ENCODE results near the gene APOBEC3A. TPM values are rescaled to one million over a fixed set of nuclear protein-coding genes. Genes with fewer than 3 reads are reported as not detected.
"Not testable (repeated sequence)": the region's sequence is repeated elsewhere in the genome, so short reads cannot be mapped to it uniquely, and the experiment has no call there.

APOBEC3A gene
- total RNA-seq, 2 donors from 2014 or later: 1.4 TPM; not detected in 1

DNA sequence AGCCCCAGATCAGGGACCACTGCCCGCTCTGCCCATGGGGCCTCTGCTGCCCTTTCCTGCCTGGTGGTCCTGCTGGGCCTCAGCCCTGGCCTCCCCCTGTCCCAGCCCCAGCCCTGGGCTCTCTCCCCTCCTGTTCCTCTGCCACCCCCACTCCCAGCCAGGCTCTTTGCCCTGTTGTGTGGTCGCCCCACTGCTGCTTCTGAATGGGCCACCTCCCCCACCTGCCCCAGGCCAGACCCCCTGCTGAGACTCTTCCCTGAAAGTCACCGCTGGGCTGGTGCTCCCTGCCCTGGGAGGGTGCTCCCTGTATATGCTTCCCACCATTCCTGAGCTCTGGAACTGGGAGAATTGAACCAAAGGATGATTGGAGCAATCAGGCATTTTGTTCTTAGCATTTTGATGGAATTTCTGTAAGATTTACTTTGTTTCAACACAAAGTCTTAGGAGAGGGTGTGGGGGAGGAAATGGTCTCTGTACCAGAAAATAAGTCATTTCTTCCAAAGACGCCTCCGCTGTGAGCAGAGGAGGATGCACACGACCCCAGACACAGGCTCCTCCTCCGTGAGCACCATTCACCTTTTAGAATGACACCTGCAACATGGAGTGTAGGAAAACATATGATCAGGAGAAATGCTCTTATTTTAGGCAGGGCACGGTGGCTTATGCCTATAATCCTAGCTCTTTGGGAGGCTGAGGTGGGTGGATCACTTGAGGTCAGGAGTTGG lies 29.9 kb downstream of the APOBEC3A start:
- no peak for TF ChIP-seq CTCF (IDR thresholded peaks at IDR 0.05)
- H3K4me3 ChIP-seq: no peak overlapping the region
- H3K36me3 ChIP-seq: no peaks in the 10 kb centered on the region
- no peak for DNase-seq
- H3K27me3 ChIP-seq: no peaks in the 10 kb centered on the region
- no peak overlapping the region for H3K9ac ChIP-seq (ENCODE audit: low read depth in 2 of 2, low read length in 2 of 2)
- no peaks in the 10 kb centered on the region for H3K4me1 ChIP-seq
- intact Hi-C loops (cut with DNase I): no loop called here
- no peak overlapping the region for H3K27ac ChIP-seq
- H3K9me3 ChIP-seq: no peaks in the 10 kb centered on the region

DNA sequence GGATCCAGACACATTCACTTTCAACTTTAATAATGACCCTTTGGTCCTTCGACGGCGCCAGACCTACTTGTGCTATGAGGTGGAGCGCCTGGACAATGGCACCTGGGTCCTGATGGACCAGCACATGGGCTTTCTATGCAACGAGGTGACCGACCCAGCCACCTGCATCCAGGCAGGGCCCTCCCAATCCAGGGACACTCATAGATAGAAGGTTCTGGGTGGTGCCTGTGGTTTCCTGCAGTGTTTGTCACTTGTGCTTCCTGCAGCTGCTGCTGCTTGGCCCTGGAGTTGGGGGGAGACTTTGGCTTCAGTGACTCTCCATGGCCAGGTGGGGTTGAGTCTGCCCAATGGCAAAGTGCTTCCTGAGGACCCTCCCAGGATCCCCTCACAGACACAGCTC lies 32.1 kb downstream of the APOBEC3A start:
- TF ChIP-seq CTCF (IDR thresholded peaks at IDR 0.05): no peak
- Histone ChIP-seq H3K4me3 (no peak overlapping the region), H3K9me3 (no peaks in the 10 kb centered on the region), H3K27me3 (no peaks in the 10 kb centered on the region), H3K4me1 (no peaks in the 10 kb centered on the region), H3K9ac (ENCODE audit: low read depth in 2 of 2, low read length in 2 of 2) (no peak overlapping the region), H3K36me3 (no peaks in the 10 kb centered on the region), H3K27ac (no peak overlapping the region)
- intact Hi-C loops (cut with DNase I): no loop called here
- DNase-seq: no peak

DNA sequence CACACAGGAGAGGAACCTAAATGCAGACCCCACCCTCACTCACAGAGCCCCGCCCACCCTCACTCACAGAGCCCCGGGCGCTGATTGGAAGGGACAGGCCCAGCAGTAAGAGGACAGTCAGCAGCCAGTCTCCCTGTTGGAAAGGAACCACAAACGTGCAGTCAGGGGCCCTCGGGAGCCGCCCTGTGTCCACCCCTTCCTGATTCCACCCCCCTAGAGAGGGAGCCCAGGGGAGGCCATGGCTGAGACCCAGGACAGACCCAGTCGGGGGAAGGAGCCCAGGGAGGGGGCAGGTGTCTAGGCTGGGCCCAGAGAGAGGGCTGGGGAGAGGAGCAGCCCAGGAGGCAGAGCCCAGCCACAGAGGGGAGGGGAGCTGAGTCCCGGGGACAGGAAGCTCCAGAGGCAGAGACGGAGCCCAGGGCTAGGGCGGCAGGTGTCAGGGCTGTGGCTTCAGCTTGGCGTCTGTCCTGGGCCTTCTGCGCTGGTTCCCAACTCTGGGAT lies 35.5 kb downstream of the APOBEC3A start:
- intact Hi-C loops (cut with DNase I); H3K27me3 ChIP-seq; H3K4me1 ChIP-seq; H3K4me3 ChIP-seq; H3K9me3 ChIP-seq; H3K36me3 ChIP-seq; H3K9ac ChIP-seq (ENCODE audit: low read depth in 2 of 2, low read length in 2 of 2); H3K27ac ChIP-seq: not testable (repeated sequence)
- DNase-seq: peak; percentile 52

GRCh38 chr22:38996105-38996504 lies 38.7 kb downstream of the APOBEC3A start:
- intact Hi-C loops (cut with DNase I): no loop called here
- no peak for TF ChIP-seq CTCF (IDR thresholded peaks at IDR 0.05)
- DNase-seq: no peak
- H3K4me3 ChIP-seq: no peak overlapping the region
- no peaks in the 10 kb centered on the region for H3K27me3 ChIP-seq
- H3K36me3 ChIP-seq: no peaks in the 10 kb centered on the region
- no peaks in the 10 kb centered on the region for H3K4me1 ChIP-seq
- no peak overlapping the region for H3K27ac ChIP-seq
- no peaks in the 10 kb centered on the region for H3K9me3 ChIP-seq
- no peak overlapping the region for H3K9ac ChIP-seq (ENCODE audit: low read depth in 2 of 2, low read length in 2 of 2)

GRCh38 chr22:38997518-38997917 lies 40.1 kb downstream of the APOBEC3A start:
- TF ChIP-seq CTCF (IDR thresholded peaks at IDR 0.05): no peak
- Histone ChIP-seq H3K4me3 (no peak overlapping the region), H3K9me3 (no peaks in the 10 kb centered on the region), H3K27me3 (no peaks in the 10 kb centered on the region), H3K4me1 (no peaks in the 10 kb centered on the region), H3K27ac (no peak overlapping the region), H3K36me3 (no peaks in the 10 kb centered on the region), H3K9ac (ENCODE audit: low read depth in 2 of 2, low read length in 2 of 2) (no peak overlapping the region)
- no peak for DNase-seq
- intact Hi-C loops (cut with DNase I): no loop called here

DNA sequence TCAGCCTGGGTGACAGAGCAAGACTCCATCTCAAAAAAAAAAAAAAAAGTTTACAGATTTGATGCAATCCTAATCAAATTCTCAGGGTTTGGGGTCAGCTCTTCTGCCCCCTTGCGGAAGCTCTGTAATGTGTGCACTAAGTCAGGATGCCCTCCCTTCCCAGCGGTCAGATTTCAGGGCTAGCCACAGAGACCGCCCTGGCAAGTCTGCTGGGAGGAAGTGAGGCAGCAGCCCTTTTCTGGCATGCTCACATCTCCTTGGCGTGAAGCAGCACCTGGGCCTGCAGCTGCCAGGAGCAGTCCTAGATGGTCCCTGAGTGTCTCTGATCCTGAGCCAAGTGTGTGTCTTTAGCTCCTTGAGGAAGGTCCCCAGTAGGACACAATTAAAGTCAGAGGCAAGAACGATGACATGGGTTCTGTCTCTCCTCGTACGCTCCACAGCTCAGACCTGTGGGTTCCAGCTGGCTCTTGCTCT lies 45.8 kb downstream of the APOBEC3A start:
- intact Hi-C loops (cut with DNase I): loop anchor here (2.0 to 5.0 kb wide), 2 partner anchors 76 to 134 kb away; no protein-coding TSS in a partner anchor
- no peaks in the 10 kb centered on the region for H3K36me3 ChIP-seq

More for the DNA sequence above, 45.8 kb downstream of the APOBEC3A start:
- H3K4me3 ChIP-seq: no peak overlapping the region
- H3K27me3 ChIP-seq: no peaks in the 10 kb centered on the region
- H3K4me1 ChIP-seq: peaks cover 4% of the 10 kb centered on the region
- H3K9me3 ChIP-seq: no peaks in the 10 kb centered on the region
- TF ChIP-seq CTCF (IDR thresholded peaks at IDR 0.05): peak; percentile 60
- peak; percentile 70 for DNase-seq
- no peak overlapping the region for H3K27ac ChIP-seq
- H3K9ac ChIP-seq (ENCODE audit: low read depth in 2 of 2, low read length in 2 of 2): no peak overlapping the region

All from colonic mucosa (tissue), 4 donors.